GM18526 (cell line): ENCODE results near the gene MBLAC1.
A peak's percentile ranks its signal among the peaks of the same experiment; 100 is the strongest.

Experiments
- POLR2A ChIP-seq: IDR thresholded peaks from 3 replicates; pipeline ENCODE4 v1.6.1; 2011; ENCODE audit not compliant: insufficient read length; ENCODE audit errors: extremely low read depth

MBLAC1 gene, protein sequence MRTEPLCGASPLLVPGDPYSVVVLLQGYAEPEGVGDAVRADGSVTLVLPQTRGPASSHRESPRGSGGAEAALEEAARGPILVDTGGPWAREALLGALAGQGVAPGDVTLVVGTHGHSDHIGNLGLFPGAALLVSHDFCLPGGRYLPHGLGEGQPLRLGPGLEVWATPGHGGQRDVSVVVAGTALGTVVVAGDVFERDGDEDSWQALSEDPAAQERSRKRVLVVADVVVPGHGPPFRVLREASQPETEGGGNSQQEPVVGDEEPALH

DNA sequence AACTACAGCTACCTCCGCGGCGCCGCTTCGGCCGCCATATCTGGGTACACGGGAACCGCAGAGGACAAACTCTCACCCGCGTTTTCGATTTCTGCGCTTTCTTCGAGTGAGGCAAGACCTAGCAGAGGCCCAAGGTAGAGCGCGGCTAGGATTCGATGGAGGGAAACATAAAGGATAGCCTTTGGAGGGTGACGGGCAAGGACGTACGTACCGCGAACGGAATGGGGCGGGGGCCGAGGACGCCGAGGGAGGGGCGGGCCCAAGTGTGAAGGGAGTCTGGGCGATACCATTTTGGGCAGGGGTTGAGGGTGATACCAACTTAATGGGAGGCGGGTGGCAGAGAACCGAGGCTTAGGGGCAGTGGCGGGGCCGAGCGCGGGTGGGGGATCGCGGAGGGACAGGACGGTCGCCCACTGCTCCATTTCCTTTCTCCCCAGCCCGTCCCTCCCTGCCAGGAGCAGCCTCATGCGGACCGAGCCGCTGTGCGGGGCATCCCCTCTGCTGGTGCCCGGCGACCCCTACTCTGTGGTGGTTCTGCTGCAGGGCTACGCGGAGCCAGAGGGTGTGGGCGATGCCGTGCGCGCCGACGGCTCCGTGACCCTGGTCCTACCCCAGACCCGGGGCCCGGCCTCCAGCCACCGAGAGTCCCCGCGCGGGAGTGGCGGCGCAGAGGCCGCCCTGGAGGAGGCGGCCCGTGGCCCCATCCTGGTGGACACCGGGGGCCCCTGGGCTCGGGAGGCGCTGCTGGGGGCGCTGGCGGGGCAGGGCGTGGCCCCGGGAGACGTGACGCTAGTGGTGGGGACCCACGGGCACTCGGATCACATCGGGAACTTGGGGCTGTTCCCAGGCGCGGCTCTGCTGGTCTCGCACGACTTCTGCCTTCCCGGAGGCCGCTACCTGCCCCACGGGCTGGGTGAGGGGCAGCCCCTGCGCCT is at the start of gene MBLAC1:
TSS of gene MBLAC1 (plus strand) at position 37 of the 935 bp plus-strand sequence. CDS start at position 466, 429 bp downstream.
- TF ChIP-seq POLR2A, result peak; percentile 85

DNA sequence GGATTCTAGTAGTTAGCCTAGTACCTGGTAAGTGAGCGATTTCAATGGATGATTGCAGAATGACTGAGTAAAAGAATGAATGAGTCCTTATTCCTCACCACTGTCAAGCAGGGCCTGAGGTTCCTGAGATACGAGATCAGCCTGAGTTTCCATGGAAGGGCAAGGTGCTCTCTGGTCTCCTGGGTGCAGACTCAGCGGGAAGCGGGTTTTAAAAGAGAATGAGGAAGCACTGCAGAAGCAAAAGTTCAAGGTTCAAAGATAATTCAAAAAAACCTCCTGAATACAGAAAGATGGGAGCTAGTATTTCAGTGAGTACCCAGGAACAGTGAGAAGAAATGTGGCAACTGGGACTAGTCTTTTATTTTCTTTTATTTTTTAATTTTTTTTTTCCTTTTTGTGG is 49.6 kb upstream of the MBLAC1 start:
- no peak for TF ChIP-seq POLR2A

DNA sequence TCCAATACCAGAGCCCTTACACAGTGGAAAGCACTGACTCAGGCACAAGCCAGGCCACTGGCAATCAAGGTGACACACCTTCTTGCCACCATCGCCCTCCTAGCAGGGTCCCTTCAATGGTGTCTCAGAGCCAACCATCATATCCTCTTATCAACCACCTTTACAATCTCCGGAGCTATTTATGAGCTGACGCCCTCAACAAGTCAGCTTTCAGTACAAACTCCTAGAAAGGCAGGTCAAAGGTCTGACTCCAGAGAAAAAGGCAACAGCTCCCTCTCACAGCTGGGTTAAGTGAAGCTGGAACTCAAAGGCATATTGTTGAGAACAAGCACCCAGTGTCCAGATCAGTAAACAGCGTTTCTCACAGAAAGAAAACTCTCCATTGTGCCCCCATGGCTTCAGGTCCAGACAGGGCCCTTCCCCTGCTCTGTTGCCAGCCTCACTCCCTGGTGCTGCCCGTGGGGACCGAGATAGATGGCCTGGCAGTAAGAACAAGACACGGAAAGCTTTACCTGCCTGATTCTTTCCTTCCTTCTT is 47.7 kb upstream of the MBLAC1 start:
- TF ChIP-seq POLR2A, result no peak

DNA sequence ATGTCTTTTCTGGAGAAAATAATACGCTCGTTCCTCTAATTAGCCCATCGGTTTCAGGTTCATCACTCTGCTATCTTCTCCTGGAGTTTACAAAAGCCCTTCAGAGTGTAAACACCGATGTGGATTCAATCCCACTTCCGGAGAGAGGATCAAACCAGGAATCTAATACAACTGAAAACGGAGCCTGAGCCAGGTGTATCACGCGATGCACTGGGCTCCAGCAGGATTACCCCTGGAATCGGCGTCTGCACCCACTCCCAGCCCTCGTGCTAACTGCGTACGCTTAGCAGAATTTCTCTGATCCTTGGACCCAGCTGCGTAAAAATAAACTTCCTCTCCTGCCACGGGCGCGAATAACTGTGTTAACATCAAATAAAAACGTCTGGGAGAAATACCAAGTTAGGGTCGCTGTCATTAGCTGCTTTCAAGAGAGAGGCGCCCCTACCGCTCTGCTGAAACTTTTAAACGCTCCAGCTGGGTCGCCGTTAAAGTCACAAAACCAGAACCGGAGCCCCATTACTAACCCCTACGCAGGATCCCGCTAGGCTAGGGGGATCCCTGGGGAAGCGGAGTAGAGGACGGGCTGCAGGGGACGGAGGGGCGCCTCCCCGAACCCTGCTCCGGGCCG is 45.7 kb upstream of the MBLAC1 start:
- no peak for TF ChIP-seq POLR2A

DNA sequence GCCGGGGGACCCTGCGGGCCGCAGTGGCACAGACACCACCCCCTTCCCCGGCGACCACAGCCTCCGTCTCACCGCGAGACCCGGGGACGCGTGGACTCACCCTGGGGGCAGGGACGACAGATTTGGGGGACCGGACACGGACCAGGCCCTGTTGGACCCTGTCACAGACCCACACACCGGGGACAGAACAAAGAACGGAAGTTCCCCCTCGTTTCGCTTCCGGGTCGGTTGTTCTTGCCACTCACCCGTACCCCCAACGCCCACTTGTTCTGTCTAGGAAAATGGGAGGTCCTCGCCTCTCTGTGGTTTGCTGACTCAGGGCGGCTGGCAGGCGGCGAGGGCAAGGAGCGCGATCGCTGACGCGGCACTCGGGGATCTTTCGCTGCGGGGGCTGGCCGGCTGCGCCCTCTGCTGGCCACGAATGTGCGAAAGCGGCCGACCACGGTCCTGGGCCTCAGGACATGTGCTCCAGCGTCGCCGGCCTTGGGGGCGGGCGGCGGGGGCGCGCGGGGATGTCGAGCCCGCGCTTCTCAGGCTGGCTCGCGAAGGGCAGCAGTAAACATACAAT is 45.1 kb upstream of the MBLAC1 start, which contains the start of gene ZNF3:
TSS of gene ZNF3 (minus strand) at position 189 of the 568 bp plus-strand sequence. CDS start 4,366 bp downstream, outside the sequence.
- TF ChIP-seq POLR2A, result peak; percentile 86

DNA sequence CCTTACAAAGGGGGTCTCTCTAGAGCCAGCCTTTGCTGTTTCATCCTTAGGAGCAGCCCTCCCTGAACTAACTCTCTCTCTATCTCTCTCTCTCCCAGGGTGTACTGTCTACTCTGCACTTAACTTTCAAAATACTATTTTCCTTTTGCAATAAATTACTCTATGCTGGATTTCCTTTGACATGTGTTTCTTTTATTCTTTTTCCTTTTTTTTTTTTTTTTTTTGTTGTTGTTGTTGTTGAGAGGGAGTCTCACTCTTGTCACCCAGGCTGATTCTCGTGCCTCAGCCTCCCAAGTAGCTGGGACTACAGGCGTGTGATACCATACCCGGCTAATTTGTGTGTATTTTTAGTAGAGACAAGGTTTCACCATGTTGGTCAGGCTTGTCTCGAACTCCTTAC is 43.8 kb upstream of the MBLAC1 start:
- TF ChIP-seq POLR2A, result no peak

DNA sequence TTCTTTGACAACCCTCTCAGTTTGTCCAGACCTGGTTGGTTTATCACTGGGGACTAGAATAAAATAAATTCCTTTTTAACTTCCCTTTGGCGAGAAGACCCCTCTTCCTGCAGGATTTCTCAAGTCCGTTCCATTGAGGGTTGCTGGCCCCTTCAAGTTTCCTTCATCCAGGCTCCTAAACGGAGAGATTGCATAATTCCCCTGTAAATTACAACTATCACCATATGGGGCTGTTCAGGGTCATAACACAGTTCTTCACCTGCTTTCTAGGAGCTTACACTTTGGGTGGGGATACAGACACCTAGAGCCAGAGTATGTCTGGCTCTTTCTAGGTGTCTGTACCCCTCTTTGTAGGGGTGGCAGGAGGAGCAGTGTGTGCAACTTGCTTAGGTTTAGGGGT is 41.3 kb upstream of the MBLAC1 start:
- TF ChIP-seq POLR2A, result no peak

DNA sequence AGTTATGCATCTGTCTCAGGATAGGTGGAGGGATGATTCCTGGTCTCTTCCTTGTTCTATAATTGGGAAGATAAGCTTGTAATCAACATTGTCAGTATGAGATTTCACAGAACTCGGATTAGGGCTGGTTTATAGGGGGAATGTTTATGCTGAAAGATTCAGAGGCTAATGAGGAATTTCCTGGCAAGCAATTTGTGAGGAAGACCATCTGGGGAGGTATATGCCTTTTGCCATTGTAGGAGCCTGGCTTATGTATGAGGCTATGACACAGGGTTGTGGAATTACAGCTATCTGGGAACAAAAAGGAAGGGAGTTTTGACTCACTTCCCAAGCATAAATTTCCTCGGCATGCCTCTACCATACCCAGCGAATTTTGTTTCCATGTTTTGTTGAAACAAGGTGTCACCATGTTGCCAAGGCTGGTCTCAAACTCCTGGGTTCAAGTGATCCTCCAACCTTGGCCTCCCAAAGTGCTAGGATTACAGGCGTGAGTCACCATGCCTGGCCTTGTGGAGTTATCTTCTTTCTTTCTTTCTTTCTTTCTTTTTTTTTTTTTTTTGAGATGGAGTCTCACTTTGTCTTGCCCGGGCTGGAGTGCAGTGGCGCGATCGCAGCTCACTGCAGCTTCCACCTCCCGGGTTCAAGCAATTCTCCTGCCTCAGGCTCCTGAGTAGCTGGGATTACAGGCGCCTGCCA is 39.6 kb upstream of the MBLAC1 start:
- TF ChIP-seq POLR2A, result no peak

DNA sequence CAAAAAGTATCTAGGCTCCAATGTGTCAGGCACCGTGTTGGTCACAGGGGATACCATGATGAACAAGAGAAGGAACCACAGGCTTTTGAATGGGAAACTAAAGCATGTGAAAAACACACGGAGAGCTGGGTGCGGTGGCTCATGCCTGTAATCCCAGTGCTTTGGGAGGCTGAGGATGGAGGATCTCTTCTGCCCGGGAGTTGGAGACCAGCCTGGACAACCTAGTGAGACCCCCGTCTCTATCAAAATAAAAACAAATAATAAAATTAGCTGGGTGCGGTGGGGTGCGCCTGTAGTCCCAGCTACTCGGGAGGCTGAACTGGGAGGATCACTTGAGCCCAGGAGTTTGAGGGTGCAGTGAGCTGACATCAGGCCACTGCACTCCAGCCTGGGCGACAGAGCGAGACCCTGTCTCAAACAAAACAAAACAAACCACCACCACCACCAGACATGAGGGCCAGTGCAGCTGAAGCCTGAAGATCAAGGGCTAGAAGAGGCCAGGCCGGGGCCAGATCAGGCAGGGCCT is 38.6 kb upstream of the MBLAC1 start:
- no peak for TF ChIP-seq POLR2A

DNA sequence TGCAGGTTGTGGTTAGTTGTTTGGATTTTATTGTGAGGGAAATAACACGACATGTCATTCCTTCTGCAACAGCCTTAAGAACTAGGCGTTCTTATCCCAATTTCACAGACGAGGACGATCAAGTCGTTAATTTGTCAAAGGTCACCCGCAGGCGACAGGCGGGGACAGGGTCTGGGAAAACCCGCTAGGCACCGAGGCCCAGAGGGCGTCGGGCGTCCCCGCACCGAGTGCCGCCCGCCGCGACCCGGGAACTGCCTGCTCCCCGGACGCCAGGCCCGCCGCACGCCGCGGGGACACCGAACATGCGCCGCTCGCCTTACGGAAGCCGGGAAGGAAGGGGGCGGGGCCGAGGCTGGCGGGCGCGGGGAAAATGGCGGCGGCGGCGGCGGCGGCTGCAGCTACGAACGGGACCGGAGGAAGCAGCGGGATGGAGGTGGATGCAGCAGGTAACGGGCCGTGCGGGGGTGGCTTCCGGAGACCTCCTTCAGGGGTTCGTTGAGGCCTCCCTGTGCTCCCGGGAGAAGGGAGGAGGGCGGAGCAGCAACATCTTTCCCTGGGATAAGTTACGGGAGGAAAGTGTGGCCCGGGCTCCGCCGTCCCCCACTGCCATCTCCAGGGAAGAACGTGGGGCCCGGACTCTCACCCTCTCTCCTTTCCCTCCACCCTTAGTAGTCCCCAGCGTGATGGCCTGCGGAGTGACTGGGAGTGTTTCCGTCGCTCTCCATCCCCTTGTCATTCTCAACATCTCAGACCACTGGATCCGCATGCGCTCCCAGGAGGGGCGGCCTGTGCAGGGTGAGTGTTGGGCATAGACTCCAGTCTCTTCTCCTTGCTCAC is 37.9 kb upstream of the MBLAC1 start, which contains the start of gene COPS6:
TSS of gene COPS6 (plus strand) at position 349 of the 837 bp plus-strand sequence. CDS start at position 371, 22 bp downstream.
- peak; percentile 94 for TF ChIP-seq POLR2A

DNA sequence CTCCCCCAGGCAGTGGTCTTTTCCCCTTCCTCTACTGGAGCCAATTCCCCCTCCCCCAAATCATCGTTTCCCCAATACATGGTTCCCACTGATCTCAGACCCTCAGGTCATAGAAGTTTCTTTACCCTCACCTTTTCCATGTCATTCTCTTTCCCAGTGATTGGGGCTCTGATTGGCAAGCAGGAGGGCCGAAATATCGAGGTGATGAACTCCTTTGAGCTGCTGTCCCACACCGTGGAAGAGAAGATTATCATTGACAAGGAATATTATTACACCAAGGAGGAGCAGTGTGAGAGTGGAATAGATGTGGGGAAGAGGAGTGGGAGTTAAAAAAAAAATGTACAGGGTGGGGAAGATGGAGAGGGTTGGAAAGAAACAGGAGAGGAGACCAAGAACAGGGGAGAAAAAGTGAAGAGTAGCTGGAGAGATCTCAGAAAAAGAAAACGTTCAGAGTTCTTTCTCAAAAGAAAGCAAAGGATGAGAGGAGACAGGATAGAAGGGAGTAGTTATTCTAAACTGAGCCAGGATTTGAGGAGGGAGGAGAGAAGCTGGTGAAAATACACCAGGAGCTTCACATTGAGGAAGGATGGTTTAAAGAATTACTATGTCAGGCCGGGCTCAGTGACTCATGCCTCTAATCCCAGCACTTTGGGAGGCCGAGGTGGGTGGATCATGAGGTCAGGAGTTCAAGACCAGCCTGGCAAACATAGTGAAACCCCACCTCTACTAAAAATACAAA is 37.1 kb upstream of the MBLAC1 start:
- TF ChIP-seq POLR2A, result no peak
